Left cardiac atrium (tissue), 4 donors: ENCODE data around the gene SOWAHB. TPM values are rescaled to one million over a fixed set of nuclear protein-coding genes. Genes with fewer than 3 reads are reported as not detected.

Source experiments
- ATAC-seq, 2 donors: fragments of 200-7000 bp; cut with Tn5 transposase; one replicate each; pipeline ENCODE4 v1.9.1; 2020; ENCODE audit warnings: mild to moderate bottlenecking in 2 of 2, moderate library complexity in 2 of 2
- DNase-seq: peaks from one replicate; pipeline ENCODE4 v3.0.0-alpha.2; 2020
- intact Hi-C, 2 donors: fragments of 100-400 bp; cut with DNase I; formaldehyde crosslinking; loops; one replicate each; pipeline versions ENCODE4 v1.14.1 to v1.15.1; 2022 to 2023
- total RNA-seq, 2 donors: library from RNA; stranded (reverse); fragmentation: NEBNext Ultra II Directional; extraction: Animal tissue kit (Norgen Biotek cat#: 25700); gene quantifications; one replicate each; pipeline ENCODE4 v1.2.1, GENCODE V29; 2021
- donor health status: DM: no; HTN: yes; CAD: no.
- donor health status: DM: no; HTN: yes; CAD: no; lungs with severe emphysema.
- donor health status: DM: yes; HTN: yes; CAD: no.
- donor health status: Dilated cardiomyopathy.

The SOWAHB gene
- total RNA-seq, 2 donors from 2014 or later = not detected

GRCh38 chr4:76866641-76867040, 31.3 kb downstream of the SOWAHB start:
- intact Hi-C loops = no loop called here
- no peak for ATAC-seq
- no peak for DNase-seq

DNA sequence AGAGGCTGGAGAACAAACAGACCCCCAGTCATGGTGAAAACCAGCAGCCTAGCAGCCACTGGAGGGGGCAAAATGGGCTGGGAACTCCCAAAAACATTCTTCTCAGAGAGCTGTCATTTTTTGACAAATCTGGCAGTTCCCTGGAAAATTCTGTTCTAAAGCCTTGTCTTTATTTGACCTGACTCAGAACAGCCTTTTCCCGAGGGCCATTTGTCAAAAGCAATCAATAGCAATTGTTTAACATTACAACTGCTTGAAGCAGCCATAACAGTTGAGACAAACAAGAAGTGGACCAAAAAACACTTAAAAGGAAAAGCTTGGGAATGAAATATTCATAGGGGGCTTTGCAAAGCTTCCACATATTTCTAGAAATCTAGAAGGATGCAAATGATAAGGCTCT, 39.6 kb downstream of the SOWAHB start:
- intact Hi-C loops = no loop called here
- ATAC-seq = no peak

GRCh38 chr4:76857074-76857409, 40.9 kb downstream of the SOWAHB start:
- no peak for DNase-seq
- intact Hi-C loops = no loop called here
- peak in 1 of 2 donors; percentile 19 for ATAC-seq

More for the DNA sequence above, 39.6 kb downstream of the SOWAHB start:
- DNase-seq = no peak

DNA sequence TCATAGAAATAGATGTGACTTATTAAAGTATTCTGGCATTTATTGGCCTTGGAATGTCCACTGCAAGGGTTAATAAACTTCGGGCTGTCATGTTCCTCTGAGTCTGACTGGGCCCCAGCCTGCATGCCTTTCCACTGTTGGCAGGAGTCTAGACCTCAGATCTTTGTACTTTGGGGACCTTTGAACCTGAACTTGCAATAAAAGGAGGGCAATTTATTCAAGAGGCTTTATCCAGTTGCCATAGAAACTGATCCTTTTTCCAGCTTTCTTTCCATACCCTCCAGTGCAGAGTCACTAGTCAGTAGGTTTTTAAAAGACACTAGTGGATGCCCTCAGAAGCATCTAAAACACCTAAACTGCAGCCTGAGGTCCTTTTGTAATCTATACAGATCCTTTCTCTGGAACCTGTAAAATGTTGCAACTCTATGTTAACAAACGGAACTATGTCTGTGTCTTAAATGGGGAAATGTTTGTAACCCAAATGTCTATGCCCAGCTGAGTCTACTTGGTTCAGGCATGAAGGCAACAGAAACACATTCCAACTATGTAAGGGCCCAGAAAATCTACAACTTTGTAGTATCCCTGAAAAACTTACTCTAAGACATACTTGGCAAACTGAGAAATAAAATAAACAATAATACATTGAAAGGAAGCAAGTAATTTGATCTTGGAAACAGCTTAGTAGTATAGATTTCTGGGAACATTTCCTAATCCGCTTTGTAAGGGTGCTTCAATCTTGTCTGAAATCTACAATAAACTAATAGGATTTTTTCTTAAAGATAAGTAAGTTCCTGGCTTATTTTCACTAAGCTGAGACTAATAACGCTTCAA, 41.5 kb downstream of the SOWAHB start:
- intact Hi-C loops = no loop called here
- peak in 1 of 2 donors; percentile 30 for ATAC-seq
- no peak for DNase-seq

DNA sequence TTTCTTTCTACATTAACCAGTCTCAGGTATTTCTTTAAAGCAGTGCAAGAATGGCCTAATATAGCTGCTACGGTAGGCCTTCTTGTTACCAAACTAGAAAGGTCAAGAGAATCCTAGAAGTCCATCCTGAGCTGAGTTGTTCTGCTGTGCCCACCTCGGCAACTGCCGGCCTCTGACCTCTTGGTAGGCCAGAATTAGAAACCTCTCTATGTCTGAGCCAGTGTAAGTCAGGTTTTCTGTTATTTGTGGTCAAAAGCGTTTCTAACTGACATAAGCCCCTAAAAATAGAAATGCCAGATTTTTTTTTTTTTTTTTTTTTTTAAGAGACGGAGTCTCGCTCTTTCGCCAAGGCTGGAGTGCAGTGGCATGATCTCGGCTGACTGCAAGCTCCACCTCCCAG, 43.1 kb downstream of the SOWAHB start:
- intact Hi-C loops = no loop called here
- no peak for ATAC-seq

GRCh38 chr4:76851375-76851774, 46.6 kb downstream of the SOWAHB start:
- DNase-seq = no peak
- no peak for ATAC-seq
- intact Hi-C loops = no loop called here

More for the DNA sequence above, 43.1 kb downstream of the SOWAHB start:
- DNase-seq = no peak

GRCh38 chr4:76850010-76850441, 47.9 kb downstream of the SOWAHB start:
- ATAC-seq = peak in 1 of 2 donors; percentile 58
- DNase-seq = no peak
- intact Hi-C loops = no loop called here

Other genes starting within 250 kb of the SOWAHB start
- gene SEPTIN11, start 51.6 kb upstream of the SOWAHB start, total RNA-seq = 10 to 100 TPM; 59.6 to 65.6 TPM
- 100 to 1,000 TPM; 255 to 307 TPM for gene CCNI, start 177.8 kb upstream of the SOWAHB start, total RNA-seq